Kidney (tissue), 14 donors: ENCODE data around the gene APOL4. TPM values are rescaled to one million over a fixed set of nuclear protein-coding genes. Genes with fewer than 3 reads are reported as not detected.
"Not testable (repeated sequence)": the region's sequence is repeated elsewhere in the genome, so short reads cannot be mapped to it uniquely, and the experiment has no call there.

Source experiments
- DNase-seq, 5 donors: peaks; one replicate each; pipeline ENCODE4 v3.0.0-alpha.2; 2013 to 2020
- FAIRE-seq: peaks from 2 replicates; lab custom pipeline; 2012; peaks lifted over from hg19 to GRCh38; lab: Jason Lieb, UNC
- H3K27ac ChIP-seq, 2 donors: one replicate each; pipeline ENCODE4 v1.7.0; 2013; ENCODE audit warnings: low read depth in 2 of 2, low read length in 2 of 2, inconsistent platforms in 1 of 2
- H3K27me3 ChIP-seq: one replicate; pipeline ENCODE4 v1.7.1; 2013; ENCODE audit warnings: low read length, inconsistent platforms; ENCODE audit not compliant: control insufficient read depth, insufficient read depth
- H3K36me3 ChIP-seq, 3 donors: one replicate each; pipeline versions ENCODE4 v1.7.0 to v1.7.1; 2013; ENCODE audit warnings: low read length in 3 of 3, control low read depth in 1 of 3, inconsistent platforms in 1 of 3; ENCODE audit not compliant: insufficient read depth in 3 of 3, control insufficient read depth in 2 of 3
- H3K4me1 ChIP-seq, 3 donors: one replicate each; pipeline versions ENCODE4 v1.7.0 to v1.7.1; 2013; ENCODE audit warnings: low read length in 3 of 3, inconsistent platforms in 1 of 3, low read depth in 1 of 3; ENCODE audit not compliant: control insufficient read depth in 2 of 3, insufficient read depth in 2 of 3
- H3K4me3 ChIP-seq, 3 donors: one replicate each; pipeline versions ENCODE4 v1.7.0 to v1.8.1; 2013; ENCODE audit warnings: low read length in 3 of 3, control low read depth in 1 of 3, inconsistent platforms in 1 of 3
- H3K9ac ChIP-seq, 3 donors: one replicate each; pipeline versions ENCODE4 v1.7.0 to v1.7.1; 2013; ENCODE audit warnings: low read length in 3 of 3, control low read depth in 1 of 3, inconsistent platforms in 1 of 3
- H3K9me3 ChIP-seq, 3 donors: one replicate each; pipeline versions ENCODE4 v1.7.0 to v1.7.1; 2013; ENCODE audit warnings: low read length in 3 of 3, control low read depth in 1 of 3, inconsistent platforms in 1 of 3; ENCODE audit not compliant: control insufficient read depth in 2 of 3, insufficient read depth in 1 of 3
- intact Hi-C: fragments of 100-400 bp; cut with DNase I; formaldehyde crosslinking; loops from one replicate; pipeline ENCODE4 v1.11.1; 2022
- polyA plus RNA-seq: library from polyadenylated mRNA; stranded (reverse); fragments of 350-450 nt; fragmentation: Illumina TruSeq; extraction: RNeasy Lipid Tissue Mini Kit (QIAGEN cat#74804); gene quantifications from one replicate; pipeline ENCODE4 v1.2.3, GENCODE V29; 2014; ENCODE audit warnings: low read depth, low replicate concordance; ENCODE audit not compliant: insufficient read depth
- total RNA-seq: library from RNA; stranded (reverse); fragmentation: NEBNext Ultra II Directional; extraction: Animal tissue kit (Norgen Biotek cat#: 25700); gene quantifications from one replicate; pipeline ENCODE4 v1.2.1, GENCODE V29; 2021
- TF ChIP-seq, protein P1 (sequence below): IDR thresholded peaks from 3 replicates; pipeline ENCODE4 v1.5.1; 2012; ENCODE audit warnings: mild to moderate bottlenecking, moderate library complexity, borderline replicate concordance; ENCODE audit not compliant: insufficient read depth; ENCODE audit errors: extremely low read depth
- donor health status: control.
- donor health status: control.
- donor health status: control.
- donor health status: control.
- donor health status: control.
- donor health status: DM: yes; HTN: yes; CAD: no.
- donor health status: Normal renal cell carcinoma (clear cell type).

Gene APOL4
- total and polyA plus RNA-seq, 2 donors from 2014 or later: 6.1 to 8.7 TPM

DNA sequence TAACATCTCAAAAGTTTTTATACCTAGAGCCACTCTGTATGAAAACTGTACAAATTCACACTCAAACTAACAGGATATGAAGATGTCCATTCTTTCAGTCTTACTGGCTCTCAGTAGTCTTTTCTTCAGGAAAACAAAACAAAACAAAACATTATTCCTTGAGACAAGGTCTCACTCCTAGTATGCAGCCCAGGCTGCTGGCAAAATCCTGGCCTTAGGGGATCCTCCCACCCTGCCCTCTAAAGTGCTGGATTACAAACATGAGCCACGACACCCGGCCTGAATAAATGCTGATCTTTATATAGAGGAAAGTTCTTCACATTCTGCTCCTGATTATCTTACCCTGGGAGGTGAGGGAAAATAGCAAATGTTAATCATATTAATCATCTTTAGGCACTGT, 32.6 kb upstream of the APOL4 start:
- peaks cover 2 to 11% (median 10%) of the 10 kb centered on the region in 3 donors for H3K36me3 ChIP-seq

DNA sequence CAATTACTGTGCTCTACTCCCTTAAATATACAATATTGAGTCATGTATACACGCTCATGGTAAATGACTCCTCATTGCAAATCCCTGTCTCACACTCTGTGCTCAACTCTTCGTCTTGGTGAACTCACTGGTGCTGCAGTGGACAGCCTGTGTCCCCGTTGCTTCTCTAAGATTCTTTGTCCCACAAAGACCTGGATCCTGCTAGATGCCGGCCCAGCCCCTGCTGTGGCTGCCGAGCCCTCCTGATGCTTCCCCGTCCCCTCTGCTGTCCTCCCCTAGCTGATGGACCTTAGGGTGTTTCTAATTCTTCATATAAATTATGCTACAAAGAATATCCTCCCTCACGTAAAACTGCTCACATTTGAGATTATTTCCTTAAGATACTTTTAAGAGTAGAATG, 32.2 kb upstream of the APOL4 start:
- TF ChIP-seq, protein P1, sequence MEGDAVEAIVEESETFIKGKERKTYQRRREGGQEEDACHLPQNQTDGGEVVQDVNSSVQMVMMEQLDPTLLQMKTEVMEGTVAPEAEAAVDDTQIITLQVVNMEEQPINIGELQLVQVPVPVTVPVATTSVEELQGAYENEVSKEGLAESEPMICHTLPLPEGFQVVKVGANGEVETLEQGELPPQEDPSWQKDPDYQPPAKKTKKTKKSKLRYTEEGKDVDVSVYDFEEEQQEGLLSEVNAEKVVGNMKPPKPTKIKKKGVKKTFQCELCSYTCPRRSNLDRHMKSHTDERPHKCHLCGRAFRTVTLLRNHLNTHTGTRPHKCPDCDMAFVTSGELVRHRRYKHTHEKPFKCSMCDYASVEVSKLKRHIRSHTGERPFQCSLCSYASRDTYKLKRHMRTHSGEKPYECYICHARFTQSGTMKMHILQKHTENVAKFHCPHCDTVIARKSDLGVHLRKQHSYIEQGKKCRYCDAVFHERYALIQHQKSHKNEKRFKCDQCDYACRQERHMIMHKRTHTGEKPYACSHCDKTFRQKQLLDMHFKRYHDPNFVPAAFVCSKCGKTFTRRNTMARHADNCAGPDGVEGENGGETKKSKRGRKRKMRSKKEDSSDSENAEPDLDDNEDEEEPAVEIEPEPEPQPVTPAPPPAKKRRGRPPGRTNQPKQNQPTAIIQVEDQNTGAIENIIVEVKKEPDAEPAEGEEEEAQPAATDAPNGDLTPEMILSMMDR: no peak
- FAIRE-seq (no peak), DNase-seq (no peak)
- Histone ChIP-seq H3K27me3 (no peaks in the 10 kb centered on the region), H3K9ac (no peak overlapping the region), H3K36me3 (peaks cover 2 to 13% (median 10%) of the 10 kb centered on the region in 3 donors), H3K9me3 (no peaks in the 10 kb centered on the region), H3K4me1 (peaks cover 0 to 18% (median 5%) of the 10 kb centered on the region in 3 donors), H3K4me3 (no peak overlapping the region), H3K27ac (no peak overlapping the region)
- intact Hi-C loops: no loop called here

More for the DNA sequence above, 32.6 kb upstream of the APOL4 start:
- Histone ChIP-seq H3K4me1 (peaks cover 0 to 18% (median 5%) of the 10 kb centered on the region in 3 donors), H3K27ac (no peak overlapping the region), H3K9me3 (no peaks in the 10 kb centered on the region), H3K4me3 (no peak overlapping the region), H3K9ac (no peak overlapping the region), H3K27me3 (no peaks in the 10 kb centered on the region)
- TF ChIP-seq, protein P1: no peak
- intact Hi-C loops: no loop called here
- DNase-seq (no peak), FAIRE-seq (no peak)

DNA sequence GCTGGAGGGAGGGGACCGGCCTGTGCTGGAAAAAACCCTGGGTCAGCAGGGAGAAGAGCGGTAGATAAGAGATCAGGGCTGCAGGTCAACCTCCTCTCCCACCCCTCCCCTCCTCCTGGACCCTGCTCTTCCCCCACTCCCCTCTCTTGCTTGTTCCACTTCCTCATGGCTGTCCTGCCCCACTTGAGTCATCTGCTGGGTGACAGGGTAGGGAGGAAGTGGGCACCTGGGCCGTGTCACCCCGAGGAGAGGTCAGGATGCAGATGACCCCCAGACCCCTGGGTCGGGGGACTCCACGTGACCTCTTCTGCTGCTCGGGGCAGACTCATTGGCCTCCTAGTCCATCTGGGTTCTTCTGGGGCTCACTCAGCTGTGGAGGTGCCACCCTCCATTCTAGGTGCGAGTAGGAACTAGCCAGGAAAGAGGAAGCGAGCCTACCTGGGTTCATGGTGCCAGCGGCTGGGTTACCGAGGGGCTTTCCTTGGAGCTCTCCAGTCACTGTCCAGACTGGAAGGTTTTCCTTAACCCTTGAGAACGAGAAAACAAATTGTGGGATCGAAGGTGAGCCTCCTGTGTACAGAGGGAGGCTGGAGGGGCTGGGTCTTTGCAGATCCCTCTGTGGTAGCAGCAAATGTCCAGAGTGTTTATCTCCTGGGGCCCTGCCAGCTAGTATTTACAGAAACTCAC, 31.2 kb upstream of the APOL4 start:
- H3K27me3 ChIP-seq: no peaks in the 10 kb centered on the region
- no peak overlapping the region for H3K27ac ChIP-seq
- H3K9ac ChIP-seq: no peak overlapping the region
- H3K4me3 ChIP-seq: no peak overlapping the region
- peaks cover 0 to 14% (median 0%) of the 10 kb centered on the region in 3 donors for H3K4me1 ChIP-seq
- intact Hi-C loops: no loop called here
- TF ChIP-seq, protein P1: no peak
- H3K36me3 ChIP-seq: peaks cover 2 to 18% (median 10%) of the 10 kb centered on the region in 3 donors
- H3K9me3 ChIP-seq: no peaks in the 10 kb centered on the region
- DNase-seq (no peak), FAIRE-seq (no peak)

DNA sequence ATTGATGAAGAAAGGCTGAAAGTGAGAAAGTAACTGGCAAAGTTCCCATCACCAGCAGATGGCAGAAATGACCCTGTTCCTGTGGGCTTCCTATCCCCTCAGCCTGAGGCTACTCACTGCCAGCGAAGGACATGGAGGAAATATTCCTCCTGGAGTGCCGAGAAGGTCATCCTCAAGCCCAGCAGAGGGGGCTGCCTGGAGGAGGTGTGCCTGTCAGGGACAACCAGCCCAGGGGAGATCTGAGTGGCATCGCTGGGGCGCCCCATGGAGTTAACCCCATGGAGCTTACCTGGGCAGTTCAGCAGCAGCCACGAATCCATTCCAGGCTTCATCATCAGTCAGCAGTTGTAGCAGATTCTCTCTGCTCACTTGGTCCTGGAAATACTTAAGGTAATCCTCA, 29.4 kb upstream of the APOL4 start:
- H3K27ac ChIP-seq, H3K27me3 ChIP-seq, DNase-seq, H3K4me3 ChIP-seq, intact Hi-C loops, FAIRE-seq, H3K9me3 ChIP-seq, H3K9ac ChIP-seq, H3K4me1 ChIP-seq: not testable (repeated sequence)
- peaks cover 2 to 24% (median 6%) of the 10 kb centered on the region in 3 donors for H3K36me3 ChIP-seq

DNA sequence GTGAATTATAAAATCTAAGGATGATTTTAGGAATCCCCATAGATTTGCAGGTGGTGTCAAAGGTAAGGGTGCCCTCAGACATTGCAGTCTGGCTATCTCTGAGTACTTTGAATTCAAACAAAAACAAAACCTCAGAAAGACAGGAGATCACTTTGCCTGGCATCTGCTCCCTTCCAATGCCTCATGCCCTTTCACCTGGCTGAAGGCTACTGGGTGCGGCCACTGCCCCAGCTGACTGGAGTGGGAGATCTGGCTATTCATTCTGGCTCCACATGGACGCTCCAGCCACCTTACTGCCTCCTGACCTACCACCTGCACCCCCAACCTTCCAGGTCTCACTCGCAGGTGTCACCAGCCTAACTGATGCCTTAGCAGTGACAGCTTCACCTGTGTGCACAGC, 28.0 kb upstream of the APOL4 start:
- not testable (repeated sequence) for FAIRE-seq

More for the DNA sequence above, 28.0 kb upstream of the APOL4 start:
- peaks cover 2 to 24% (median 6%) of the 10 kb centered on the region in 3 donors for H3K36me3 ChIP-seq
- H3K9ac ChIP-seq, H3K4me3 ChIP-seq, H3K27ac ChIP-seq, DNase-seq, H3K9me3 ChIP-seq, H3K27me3 ChIP-seq, intact Hi-C loops, H3K4me1 ChIP-seq: not testable (repeated sequence)
